B cell (primary cell): ENCODE results near the gene NTM. TPM values are rescaled to one million over a fixed set of nuclear protein-coding genes. Genes with fewer than 3 reads are reported as not detected.

Source experiments
- ATAC-seq: fragments of 200-7000 bp; cut with Tn5 transposase; one replicate; pipeline ENCODE4 v1.10.0; 2021; ENCODE audit warnings: low read depth, mild to moderate bottlenecking, moderate number of reproducible peaks, moderate library complexity
- CTCF ChIA-PET: fragments of 350-600 bp; sonication (Branson Sonifier 250); formaldehyde crosslinking; loops from one replicate; lab custom pipeline; 2021; ENCODE audit warnings: antibody characterized with exemption, inconsistent platforms; lab: Charles Lee
- POLR2A ChIA-PET: fragments of 350-600 bp; sonication (Branson Sonifier 250); formaldehyde crosslinking; loops from one replicate; lab custom pipeline; 2021; ENCODE audit warnings: antibody characterized with exemption; lab: Charles Lee
- DNase-seq: peaks from one replicate; pipeline ENCODE4 v3.0.0; 2013
- H2AFZ ChIP-seq: 2 replicates; pipeline ENCODE4 v1.6.1; 2012; ENCODE audit warnings: mild to moderate bottlenecking, low read depth, low read length; ENCODE audit not compliant: insufficient read depth, poor library complexity, severe bottlenecking
- H3K27ac ChIP-seq, 2 donors: 1 replicate in 1 of 2; 2 replicates in 1 of 2; pipeline ENCODE4 v1.5.1; 2012 to 2013; ENCODE audit warnings: low read length in 2 of 2, mild to moderate bottlenecking in 2 of 2, moderate library complexity in 1 of 2
- H3K27me3 ChIP-seq, 4 experiments: fragments of 200-600 bp in 1 of 4; sonication (generic) in 1 of 4; replicated peaks in 1 of 4; 1 replicate in 2 of 4; 2 replicates in 2 of 4; pipeline versions ENCODE4 v1.6.1 to v1.7.0; 2013 to 2016; ENCODE audit warnings: low read length in 3 of 4, mild to moderate bottlenecking in 2 of 4, mixed read lengths in 1 of 4, moderate library complexity in 1 of 4; ENCODE audit not compliant: insufficient read depth in 4 of 4, control insufficient read depth in 3 of 4; ENCODE audit errors: control extremely low read depth in 1 of 4
- H3K36me3 ChIP-seq, 2 experiments: replicated peaks in 1 of 2; 1 replicate in 1 of 2; 2 replicates in 1 of 2; pipeline versions ENCODE4 v1.6.1 to v1.7.1; 2013; ENCODE audit warnings: low read length in 1 of 2; ENCODE audit not compliant: insufficient read depth in 2 of 2, control insufficient read depth in 1 of 2; ENCODE audit errors: control extremely low read depth in 1 of 2, extremely low read depth in 1 of 2
- H3K4me1 ChIP-seq, 2 donors: fragments of 200-600 bp in 1 of 2; sonication (generic) in 1 of 2; 1 replicate in 1 of 2; 2 replicates in 1 of 2; pipeline versions ENCODE4 v1.5.1 to v1.6.1; 2013 to 2017; ENCODE audit warnings: low read length in 2 of 2; ENCODE audit not compliant: control insufficient read depth in 2 of 2, insufficient read depth in 2 of 2
- H3K4me2 ChIP-seq: replicated peaks from 2 replicates; pipeline ENCODE3; 2012; ENCODE audit warnings: mild to moderate bottlenecking, low read depth, low read length; ENCODE audit not compliant: poor library complexity, severe bottlenecking
- H3K4me3 ChIP-seq, 5 experiments: fragments of 200-600 bp in 1 of 5; sonication (generic) in 1 of 5; 1 replicate in 3 of 5; 2 replicates in 2 of 5; pipeline versions ENCODE4 v1.5.1 to v1.7.0; 2011 to 2016; ENCODE audit warnings: low read length in 4 of 5, mild to moderate bottlenecking in 4 of 5, low read depth in 2 of 5, control low read depth in 1 of 5, moderate library complexity in 1 of 5; ENCODE audit not compliant: insufficient read depth in 1 of 5; ENCODE audit errors: control extremely low read depth in 1 of 5, extremely low read depth in 1 of 5
- H3K79me2 ChIP-seq: fragments of 200-600 bp; sonication (generic); one replicate; pipeline ENCODE4 v1.6.0; 2016; ENCODE audit warnings: low read length; ENCODE audit not compliant: control insufficient read depth, insufficient read depth
- H3K9ac ChIP-seq: fragments of 200-600 bp; sonication (generic); 2 replicates; pipeline ENCODE4 v1.6.1; 2017; ENCODE audit warnings: mild to moderate bottlenecking, low read length, moderate library complexity
- H3K9me3 ChIP-seq, 3 donors: one replicate each; pipeline versions ENCODE4 v1.6.1 to v1.7.1; 2013; ENCODE audit warnings: low read length in 2 of 3; ENCODE audit not compliant: control insufficient read depth in 2 of 3, insufficient read depth in 1 of 3; ENCODE audit errors: control extremely low read depth in 1 of 3
- H4K20me1 ChIP-seq: 2 replicates; pipeline ENCODE4 v1.6.0; 2012; ENCODE audit warnings: mild to moderate bottlenecking, low read length; ENCODE audit not compliant: insufficient read depth, control insufficient read depth, poor library complexity, severe bottlenecking
- H3K27ac Mint-ChIP-seq: one replicate; pipeline ENCODE4 v1.8.0; 2021; ENCODE audit warnings: mixed read lengths
- H3K27me3 Mint-ChIP-seq: one replicate; pipeline ENCODE4 v1.8.0; 2021; ENCODE audit warnings: mixed read lengths
- H3K4me1 Mint-ChIP-seq: one replicate; pipeline ENCODE4 v1.8.0; 2021; ENCODE audit warnings: mixed read lengths
- H3K4me3 Mint-ChIP-seq: one replicate; pipeline ENCODE4 v1.8.0; 2021; ENCODE audit warnings: mixed read lengths
- H3K9me3 Mint-ChIP-seq: one replicate; pipeline ENCODE4 v1.8.0; 2022; ENCODE audit warnings: mixed read lengths; ENCODE audit not compliant: insufficient read depth
- EZH2 ChIP-seq: IDR thresholded peaks from 2 replicates; pipeline ENCODE4 v1.6.1; 2012; ENCODE audit warnings: borderline replicate concordance, low read depth, mild to moderate bottlenecking, moderate library complexity, low read length; ENCODE audit not compliant: insufficient read depth, poor library complexity, severe bottlenecking
- WGBS: methylation state at CpG from one replicate; pipeline ENCODE4 v1.1.5; 2013; ENCODE audit warnings: missing lambda C conversion rate; ENCODE audit not compliant: insufficient coverage; 5-methylcytosine and 5-hydroxymethylcytosine counted together
- intact Hi-C: fragments of 100-400 bp; cut with micrococcal nuclease; formaldehyde crosslinking; loops from one replicate; pipeline ENCODE4 v1.10.0; 2022
- polyA plus RNA-seq: library from polyadenylated mRNA; depleted of rRNA; stranded (reverse); fragments of >200 nt; gene quantifications from 2 replicates; pipeline ENCODE4 v1.2.3, GENCODE V29; 2012
- total RNA-seq, 2 donors: library from RNA; stranded (reverse); fragments of 120-200 nt in 1 of 2; gene quantifications; 1 replicate in 1 of 2; 2 replicates in 1 of 2; pipeline versions ENCODE4 v1.2.3 to v1.2.4, GENCODE V29; 2013 to 2022
- TF ChIP-seq, protein P1 (sequence below): fragments of 200-600 bp; IDR thresholded peaks from one replicate; pipeline ENCODE4 v1.8.0; 2022; ENCODE audit warnings: antibody characterized with exemption, mild to moderate bottlenecking

The NTM gene
- total and polyA plus RNA-seq, 2 donors (not counting 1 experiment from before 2014, with no cell fraction given), result not detected

DNA sequence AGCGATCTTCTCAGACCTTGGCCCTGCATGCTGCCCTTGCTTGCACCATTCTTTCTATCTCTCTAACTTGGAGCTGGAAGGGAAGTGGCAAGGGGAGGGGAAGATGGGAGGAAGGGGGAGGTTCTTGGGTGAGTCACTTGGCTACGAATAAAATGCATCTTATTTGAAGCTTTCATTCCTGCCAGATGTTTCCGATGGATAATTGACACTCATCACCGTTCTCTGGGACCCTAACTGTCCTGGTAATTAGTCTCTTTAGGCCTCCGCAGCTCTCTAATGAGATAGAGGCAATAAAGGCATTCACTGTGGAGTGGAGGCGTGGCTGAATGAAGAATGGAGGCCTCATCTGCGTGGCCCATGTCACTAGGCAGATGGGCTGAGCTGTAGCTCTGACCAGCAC lies 960.1 kb downstream of the NTM start:
- H3K9ac ChIP-seq, result no peak overlapping the region
- 56% methylated on average over 6 of the region's 7 CpGs for WGBS
- POLR2A ChIA-PET, result no interaction called here

DNA sequence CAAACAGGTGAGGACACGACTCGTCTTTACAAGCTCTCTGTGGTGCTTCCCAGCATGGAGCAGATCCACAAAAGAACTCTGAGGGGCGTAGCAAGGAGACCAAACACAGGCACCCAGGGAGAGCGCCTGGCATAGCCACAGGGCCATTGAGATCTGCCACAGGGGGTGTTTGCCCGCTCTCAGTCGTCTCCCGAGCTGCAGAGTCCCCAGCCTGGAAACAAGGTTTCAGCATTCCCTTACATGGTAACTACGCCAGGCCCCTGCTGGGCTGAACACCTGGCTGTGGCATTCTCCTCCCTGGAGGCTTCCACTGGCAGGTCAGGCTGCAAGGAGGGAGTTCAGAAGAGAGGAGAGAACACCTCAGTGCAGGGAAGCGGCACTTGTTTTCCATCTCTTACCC lies 962.1 kb downstream of the NTM start:
- Histone ChIP-seq H3K9me3 (peaks cover 0 to 24% (median 0%) of the 10 kb centered on the region in 3 donors), H3K4me3 (no peak overlapping the region), H3K9ac (no peak overlapping the region), H3K4me1 (no peaks in the 10 kb centered on the region), H4K20me1 (no peaks in the 10 kb centered on the region), H3K27ac (no peak overlapping the region), H3K27me3 (no peaks in the 10 kb centered on the region), H3K4me2 (no peak overlapping the region), H3K36me3 (no peaks in the 10 kb centered on the region), H3K79me2 (no peaks in the 10 kb centered on the region), H2AFZ (no peak overlapping the region)
- WGBS, result 76% methylated on average over 8 of the region's 9 CpGs
- Mint-ChIP-seq H3K9me3 (no peaks in the 10 kb centered on the region), H3K27me3 (no peaks in the 10 kb centered on the region), H3K4me1 (no peaks in the 10 kb centered on the region), H3K4me3 (no peak overlapping the region), H3K27ac (no peak overlapping the region)
- DNase-seq (no peak), ATAC-seq (no peak)
- ChIA-PET POLR2A (no interaction called here), CTCF (no interaction called here)
- intact Hi-C loops, result no loop called here
- TF ChIP-seq, protein P1, sequence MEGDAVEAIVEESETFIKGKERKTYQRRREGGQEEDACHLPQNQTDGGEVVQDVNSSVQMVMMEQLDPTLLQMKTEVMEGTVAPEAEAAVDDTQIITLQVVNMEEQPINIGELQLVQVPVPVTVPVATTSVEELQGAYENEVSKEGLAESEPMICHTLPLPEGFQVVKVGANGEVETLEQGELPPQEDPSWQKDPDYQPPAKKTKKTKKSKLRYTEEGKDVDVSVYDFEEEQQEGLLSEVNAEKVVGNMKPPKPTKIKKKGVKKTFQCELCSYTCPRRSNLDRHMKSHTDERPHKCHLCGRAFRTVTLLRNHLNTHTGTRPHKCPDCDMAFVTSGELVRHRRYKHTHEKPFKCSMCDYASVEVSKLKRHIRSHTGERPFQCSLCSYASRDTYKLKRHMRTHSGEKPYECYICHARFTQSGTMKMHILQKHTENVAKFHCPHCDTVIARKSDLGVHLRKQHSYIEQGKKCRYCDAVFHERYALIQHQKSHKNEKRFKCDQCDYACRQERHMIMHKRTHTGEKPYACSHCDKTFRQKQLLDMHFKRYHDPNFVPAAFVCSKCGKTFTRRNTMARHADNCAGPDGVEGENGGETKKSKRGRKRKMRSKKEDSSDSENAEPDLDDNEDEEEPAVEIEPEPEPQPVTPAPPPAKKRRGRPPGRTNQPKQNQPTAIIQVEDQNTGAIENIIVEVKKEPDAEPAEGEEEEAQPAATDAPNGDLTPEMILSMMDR, result no peak
- no peak for TF ChIP-seq EZH2

More for the DNA sequence above, 960.1 kb downstream of the NTM start:
- no peaks in the 10 kb centered on the region for H3K9me3 Mint-ChIP-seq
- H3K4me1 ChIP-seq, result no peaks in the 10 kb centered on the region
- no peaks in the 10 kb centered on the region for H3K27me3 Mint-ChIP-seq
- H3K79me2 ChIP-seq, result no peaks in the 10 kb centered on the region
- H3K9me3 ChIP-seq, result peaks cover 0 to 24% (median 0%) of the 10 kb centered on the region in 3 donors
- H3K4me3 Mint-ChIP-seq, result no peak overlapping the region
- CTCF ChIA-PET, result no interaction called here
- ATAC-seq (no peak), DNase-seq (no peak)
- H3K4me2 ChIP-seq, result no peak overlapping the region
- no peak overlapping the region for H3K27ac ChIP-seq
- H3K27me3 ChIP-seq, result no peaks in the 10 kb centered on the region
- H4K20me1 ChIP-seq, result no peaks in the 10 kb centered on the region
- TF ChIP-seq, protein P1, result no peak
- TF ChIP-seq EZH2, result no peak
- no peaks in the 10 kb centered on the region for H3K4me1 Mint-ChIP-seq
- H3K36me3 ChIP-seq, result no peaks in the 10 kb centered on the region
- H3K27ac Mint-ChIP-seq, result no peak overlapping the region
- no peak overlapping the region for H3K4me3 ChIP-seq
- no peak overlapping the region for H2AFZ ChIP-seq
- intact Hi-C loops, result no loop called here
